Measurements from ENCODE around the gene WDR33.

The WDR33 gene

DNA sequence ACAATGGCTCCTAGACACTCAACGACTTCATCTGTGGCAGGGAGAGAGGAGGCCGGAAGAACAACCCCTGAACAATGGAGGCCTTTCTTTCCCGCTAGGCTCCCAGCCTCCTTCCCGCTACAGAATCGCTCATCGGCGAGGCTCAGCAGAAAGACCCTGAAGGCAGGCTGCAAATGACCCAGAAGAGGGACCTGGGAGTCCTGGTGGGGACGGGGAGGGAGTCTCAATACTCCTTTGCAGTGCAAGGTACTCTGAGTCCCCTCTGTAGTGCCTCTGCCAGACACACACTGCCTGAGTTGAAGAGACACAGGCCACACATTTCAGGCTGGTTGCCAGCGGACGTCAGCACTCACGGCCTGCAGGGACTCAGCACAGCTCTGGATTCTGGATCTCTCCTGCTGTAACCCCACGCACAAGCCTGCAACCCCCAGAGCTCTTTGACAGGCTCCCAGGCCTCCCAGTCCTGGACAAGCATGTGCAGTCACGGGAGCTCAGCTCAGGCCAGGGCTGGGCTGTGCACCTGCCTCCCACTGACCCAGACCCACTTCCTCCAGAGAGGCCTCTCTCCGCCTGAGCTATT, 158.9 kb downstream of the WDR33 start:
- TF ChIP-seq, protein P1, sequence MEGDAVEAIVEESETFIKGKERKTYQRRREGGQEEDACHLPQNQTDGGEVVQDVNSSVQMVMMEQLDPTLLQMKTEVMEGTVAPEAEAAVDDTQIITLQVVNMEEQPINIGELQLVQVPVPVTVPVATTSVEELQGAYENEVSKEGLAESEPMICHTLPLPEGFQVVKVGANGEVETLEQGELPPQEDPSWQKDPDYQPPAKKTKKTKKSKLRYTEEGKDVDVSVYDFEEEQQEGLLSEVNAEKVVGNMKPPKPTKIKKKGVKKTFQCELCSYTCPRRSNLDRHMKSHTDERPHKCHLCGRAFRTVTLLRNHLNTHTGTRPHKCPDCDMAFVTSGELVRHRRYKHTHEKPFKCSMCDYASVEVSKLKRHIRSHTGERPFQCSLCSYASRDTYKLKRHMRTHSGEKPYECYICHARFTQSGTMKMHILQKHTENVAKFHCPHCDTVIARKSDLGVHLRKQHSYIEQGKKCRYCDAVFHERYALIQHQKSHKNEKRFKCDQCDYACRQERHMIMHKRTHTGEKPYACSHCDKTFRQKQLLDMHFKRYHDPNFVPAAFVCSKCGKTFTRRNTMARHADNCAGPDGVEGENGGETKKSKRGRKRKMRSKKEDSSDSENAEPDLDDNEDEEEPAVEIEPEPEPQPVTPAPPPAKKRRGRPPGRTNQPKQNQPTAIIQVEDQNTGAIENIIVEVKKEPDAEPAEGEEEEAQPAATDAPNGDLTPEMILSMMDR (conservative IDR thresholded peaks at IDR 0.05; ENCODE audit: low read depth, low read length), result no peak
- H3K4me3 ChIP-seq (ENCODE audit: low read depth, low read length), result no peak overlapping the region
- DNase-seq (ENCODE audit: low read depth), result no peak

DNA sequence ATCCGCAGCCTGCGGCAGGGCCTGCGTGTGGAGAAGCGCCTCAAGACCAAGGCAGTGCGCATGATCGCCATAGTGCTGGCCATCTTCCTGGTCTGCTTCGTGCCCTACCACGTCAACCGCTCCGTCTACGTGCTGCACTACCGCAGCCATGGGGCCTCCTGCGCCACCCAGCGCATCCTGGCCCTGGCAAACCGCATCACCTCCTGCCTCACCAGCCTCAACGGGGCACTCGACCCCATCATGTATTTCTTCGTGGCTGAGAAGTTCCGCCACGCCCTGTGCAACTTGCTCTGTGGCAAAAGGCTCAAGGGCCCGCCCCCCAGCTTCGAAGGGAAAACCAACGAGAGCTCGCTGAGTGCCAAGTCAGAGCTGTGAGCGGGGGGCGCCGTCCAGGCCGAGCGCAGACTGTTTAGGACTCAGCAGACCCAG, 159.6 kb downstream of the WDR33 start:
- TF ChIP-seq, protein P1 (conservative IDR thresholded peaks at IDR 0.05; ENCODE audit: low read depth, low read length), result no peak
- DNase-seq (ENCODE audit: low read depth), result no peak
- H3K4me3 ChIP-seq (ENCODE audit: low read depth, low read length), result no peak overlapping the region

All from choroid plexus epithelial cell (primary cell).